COLO668 (cell line): ENCODE measurements around the gene OXCT1.
"Not testable (repeated sequence)": the region's sequence is repeated elsewhere in the genome, so short reads cannot be mapped to it uniquely, and the experiment has no call there.

ENCODE experiments used
- DNase-seq: peaks from one replicate; lab custom pipeline; 2025; ENCODE audit not compliant: unreplicated experiment; lab: John Stamatoyannopoulos, UW

The OXCT1 gene

GRCh38 chr5:41778410-41778809, 91.8 kb downstream of the OXCT1 start:
- no peak for DNase-seq

DNA sequence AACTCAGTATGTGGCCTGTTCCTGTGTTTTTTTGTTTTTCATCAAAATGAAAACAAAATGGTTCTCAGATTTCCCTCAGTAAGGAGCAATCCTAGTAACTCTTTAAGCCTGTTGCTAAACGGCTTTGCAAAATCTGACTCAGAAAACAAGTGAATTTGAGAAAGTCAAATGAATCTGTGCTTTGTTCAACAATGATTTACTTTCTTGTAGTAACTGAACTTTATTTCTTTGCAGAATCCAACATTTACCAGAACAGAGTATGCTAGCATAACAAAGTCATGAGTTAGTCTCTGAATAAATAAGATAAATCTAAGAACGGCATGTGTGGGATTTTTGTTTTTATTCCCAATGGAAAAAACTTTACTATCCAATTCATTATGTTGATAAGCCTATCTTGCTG, 93.8 kb downstream of the OXCT1 start:
- DNase-seq: no peak

- DNase-seq: no peak
Observed at GRCh38 chr5:41773799-41774198, 96.4 kb downstream of the OXCT1 start.

DNA sequence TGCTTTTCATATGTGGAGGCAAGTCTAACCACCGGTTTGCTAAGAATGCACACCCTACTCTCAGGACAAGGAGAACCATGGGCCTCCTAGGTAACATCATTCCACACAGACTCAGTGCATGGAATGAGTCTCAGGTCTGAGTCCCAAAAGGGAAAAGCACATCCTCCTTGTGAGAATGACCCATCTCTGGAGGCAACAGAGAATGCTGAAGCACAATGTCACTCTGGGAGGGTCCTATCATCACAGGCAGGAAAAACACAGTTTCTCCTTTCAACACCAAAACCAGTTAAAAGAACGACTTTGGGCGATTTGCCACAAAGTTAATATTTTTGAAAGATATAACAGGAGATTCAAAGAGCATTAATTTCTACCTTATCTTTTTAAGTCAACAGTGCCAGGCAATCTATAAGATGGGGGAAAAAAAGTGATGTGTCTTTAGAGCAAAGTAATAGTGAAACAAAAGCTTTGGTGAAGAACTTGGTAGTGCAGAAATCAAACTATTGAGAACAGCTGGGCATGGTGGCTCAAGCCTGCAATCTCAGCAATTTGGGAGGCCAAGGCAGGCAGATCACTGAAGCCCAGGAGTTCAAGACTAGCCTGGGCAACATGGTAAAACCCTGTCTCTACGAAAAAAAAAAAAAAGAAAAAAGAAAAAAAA, 97.3 kb downstream of the OXCT1 start:
- no peak for DNase-seq

DNA sequence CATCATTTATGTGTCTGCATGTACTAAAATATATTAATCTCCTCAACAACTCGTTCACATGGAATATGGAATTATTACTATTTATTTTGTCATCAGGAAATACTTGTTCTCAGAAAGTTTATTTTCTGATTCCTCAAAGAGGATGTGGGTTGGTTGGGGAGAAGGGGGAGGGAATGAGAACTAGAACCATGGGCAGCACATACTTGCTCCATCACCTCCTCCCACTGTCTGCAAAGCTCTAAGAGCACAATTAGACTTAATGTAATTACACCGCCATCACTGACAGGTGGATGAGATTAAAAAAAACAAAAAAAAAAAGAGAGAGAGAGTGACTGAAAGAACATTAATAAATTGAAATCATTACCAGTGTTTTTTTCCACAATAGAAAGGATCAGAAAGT, 98.2 kb downstream of the OXCT1 start:
- no peak for DNase-seq

DNA sequence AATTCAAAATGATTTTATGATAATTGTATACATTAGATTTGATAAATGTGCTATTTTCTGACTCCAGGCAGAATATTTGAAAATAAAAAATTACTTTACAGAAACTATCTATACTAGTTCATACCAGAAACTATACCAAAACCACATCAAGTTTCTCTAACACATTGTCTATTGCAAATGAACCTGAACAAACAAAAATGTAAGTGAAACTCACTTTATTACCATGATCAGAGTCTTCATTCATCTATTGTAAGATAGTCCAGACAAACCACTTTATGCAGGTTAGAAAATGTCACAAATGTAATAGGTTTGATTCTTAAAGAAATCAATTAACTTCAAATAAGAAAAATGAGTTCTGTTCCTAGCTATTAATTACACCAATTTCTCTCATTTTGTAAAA, 99.4 kb downstream of the OXCT1 start:
- DNase-seq: no peak

- DNase-seq: no peak
Observed at GRCh38 chr5:41768692-41769091, 101.5 kb downstream of the OXCT1 start.

DNA sequence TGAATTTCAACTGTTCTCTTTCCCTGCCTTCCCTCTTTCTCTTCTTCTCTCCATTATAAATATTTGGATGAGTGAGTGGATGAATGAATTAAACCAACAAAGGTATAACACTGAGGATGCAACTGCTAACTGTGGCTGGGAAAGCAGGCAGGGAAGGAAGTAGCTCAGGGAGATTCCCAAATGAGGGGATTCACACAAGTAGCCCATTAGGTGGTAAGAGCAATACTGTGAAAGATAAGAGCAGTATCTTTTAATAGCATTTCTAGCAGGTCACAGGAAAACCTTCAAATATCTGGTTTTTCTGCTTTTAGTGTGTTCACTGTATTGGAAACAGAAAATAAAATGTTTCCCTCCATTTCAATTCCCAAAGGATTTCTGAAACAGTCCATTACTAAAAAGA, 105.6 kb downstream of the OXCT1 start:
- DNase-seq: no peak

DNA sequence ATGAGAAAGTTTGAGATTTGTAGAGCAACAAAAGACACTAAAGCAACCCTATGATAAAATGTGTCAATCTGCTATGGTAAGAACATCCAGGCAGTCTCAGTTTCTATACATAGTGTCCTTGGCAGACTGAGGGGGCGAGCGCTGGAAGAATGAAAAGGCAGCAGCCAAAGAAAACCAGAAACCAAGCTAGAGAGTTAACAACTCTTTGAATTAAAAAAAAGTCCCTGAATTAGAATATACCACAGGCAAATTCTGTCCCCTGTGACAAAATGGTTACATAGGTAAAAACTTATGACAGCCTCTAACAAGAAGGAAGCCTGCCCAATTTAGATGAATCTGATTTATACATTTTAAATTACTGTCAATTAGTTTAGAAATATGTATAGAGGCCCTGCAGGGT, 106.7 kb downstream of the OXCT1 start:
- no peak for DNase-seq

GRCh38 chr5:41763081-41763480, 107.1 kb downstream of the OXCT1 start:
- DNase-seq: no peak

DNA sequence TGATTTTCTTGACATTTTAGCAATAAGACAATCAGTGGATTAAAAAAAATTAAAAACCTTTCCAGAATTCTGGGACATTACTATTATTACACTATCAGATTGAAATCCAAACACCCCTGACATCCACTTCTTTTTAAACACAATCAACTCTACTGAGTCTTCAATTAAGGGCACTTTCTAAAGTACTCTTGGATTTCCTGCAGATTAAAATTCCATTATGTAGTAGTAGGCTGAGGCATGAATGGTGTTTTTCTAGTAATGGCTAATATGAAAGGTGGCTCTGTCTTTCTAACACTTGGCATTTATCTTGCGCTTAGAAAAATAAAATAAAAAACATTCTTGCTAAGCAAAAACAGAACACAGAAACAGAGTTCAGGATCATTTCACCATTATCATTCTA, 107.8 kb downstream of the OXCT1 start:
- no peak for DNase-seq

GRCh38 chr5:41761663-41762062, 108.6 kb downstream of the OXCT1 start:
- DNase-seq: no peak

DNA sequence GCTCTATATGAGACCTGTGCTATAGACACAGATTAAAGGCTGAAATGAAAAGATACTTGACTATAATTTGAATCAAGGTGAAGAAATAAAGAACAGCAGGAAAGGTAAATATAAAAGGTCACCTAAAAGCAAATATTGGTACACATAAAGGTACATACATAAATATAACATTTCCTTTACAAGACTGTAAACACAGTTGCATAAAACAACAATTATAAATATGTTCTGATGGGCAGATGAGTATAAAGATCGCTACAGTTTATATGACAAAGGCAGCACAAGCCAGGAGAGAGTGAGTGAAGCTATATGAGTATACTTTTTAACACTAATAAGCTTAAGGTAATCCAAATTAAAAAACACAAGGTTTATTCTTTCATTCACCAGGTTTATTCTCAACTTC, 114.5 kb downstream of the OXCT1 start:
- DNase-seq: no peak

DNA sequence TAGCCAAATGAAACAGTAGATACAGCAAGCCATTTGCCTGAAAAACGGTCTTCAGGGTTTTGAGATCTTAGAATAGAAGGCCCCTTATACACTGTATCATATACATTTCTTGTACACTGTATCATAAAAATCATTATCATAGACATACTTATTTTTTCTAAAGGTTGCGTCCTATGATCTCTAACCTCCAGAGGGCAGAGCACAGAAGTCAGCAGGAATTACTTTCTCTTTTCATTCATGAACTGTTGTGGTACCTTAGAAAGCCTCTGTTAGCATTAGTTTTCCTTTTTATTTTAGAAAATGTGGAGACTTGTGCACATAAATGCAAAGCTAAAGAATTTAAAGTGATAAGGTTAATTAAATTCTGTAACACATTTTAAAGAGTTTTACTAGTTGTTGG, 115.4 kb downstream of the OXCT1 start:
- no peak for DNase-seq

GRCh38 chr5:41751867-41752266, 118.4 kb downstream of the OXCT1 start:
- DNase-seq: no peak

DNA sequence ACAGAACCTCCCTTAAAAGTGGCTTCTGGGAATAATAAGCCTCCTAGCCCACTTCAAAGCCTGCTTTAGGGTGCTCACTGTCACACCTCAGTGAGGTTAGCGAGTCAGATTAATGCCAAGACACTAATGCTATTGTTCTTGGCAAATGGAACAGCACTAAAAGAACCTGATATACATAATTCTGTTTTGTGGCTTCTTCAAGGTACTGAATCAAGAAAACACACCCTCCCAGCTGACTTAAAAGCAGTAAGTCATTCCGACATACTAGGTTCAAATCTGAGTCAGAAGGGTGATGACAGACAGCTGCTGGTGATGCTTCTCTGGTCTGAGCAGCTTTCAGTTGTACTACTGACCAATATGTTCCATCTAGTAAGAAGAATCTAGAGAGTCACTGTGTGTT, 121.6 kb downstream of the OXCT1 start:
- DNase-seq: no peak

DNA sequence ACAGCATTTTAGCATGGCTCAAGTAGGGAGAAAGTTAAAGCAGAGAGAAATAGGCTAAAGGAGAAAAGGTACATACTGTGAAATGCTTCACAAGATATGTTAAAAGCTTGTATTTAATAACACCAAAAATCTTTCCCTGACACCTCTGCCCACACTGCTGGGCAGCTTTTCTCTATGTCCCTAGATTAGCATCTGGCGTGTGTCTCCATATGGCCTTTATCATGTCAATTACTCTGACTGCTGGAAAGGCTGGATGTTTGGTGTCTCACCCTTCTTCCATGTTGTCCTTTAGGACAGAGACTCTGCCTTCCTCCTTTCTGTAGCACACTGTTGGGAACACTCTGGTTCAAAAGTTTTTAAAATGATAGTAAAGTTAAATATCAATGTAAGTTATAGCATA, 122.5 kb downstream of the OXCT1 start:
- DNase-seq: no peak

GRCh38 chr5:41747301-41747700, 122.9 kb downstream of the OXCT1 start:
- no peak for DNase-seq

GRCh38 chr5:41742608-41743007, 127.6 kb downstream of the OXCT1 start:
- DNase-seq: not testable (repeated sequence)

GRCh38 chr5:41738710-41739354, 131.4 kb downstream of the OXCT1 start:
- no peak for DNase-seq

DNA sequence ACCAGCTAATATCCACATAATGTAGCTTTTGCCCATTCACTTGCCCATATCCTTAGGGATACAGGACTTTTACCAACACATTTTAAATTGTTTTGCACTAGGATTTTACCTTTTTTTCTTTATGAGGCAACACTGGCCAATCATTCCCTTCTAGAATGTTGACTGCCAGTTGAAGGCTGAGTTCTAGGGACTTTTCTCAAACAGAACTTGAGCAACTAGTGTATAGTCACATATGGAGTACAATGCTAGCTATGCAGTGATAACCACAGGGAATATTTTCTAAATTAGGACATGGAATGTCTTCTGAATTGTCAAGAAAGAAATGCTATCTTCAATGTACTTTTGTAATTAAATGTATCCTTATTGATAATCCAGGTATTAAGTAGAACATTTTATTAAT, 133.6 kb downstream of the OXCT1 start:
- no peak for DNase-seq

- DNase-seq: no peak
Observed at GRCh38 chr5:41735213-41735612, 135.0 kb downstream of the OXCT1 start.

DNA sequence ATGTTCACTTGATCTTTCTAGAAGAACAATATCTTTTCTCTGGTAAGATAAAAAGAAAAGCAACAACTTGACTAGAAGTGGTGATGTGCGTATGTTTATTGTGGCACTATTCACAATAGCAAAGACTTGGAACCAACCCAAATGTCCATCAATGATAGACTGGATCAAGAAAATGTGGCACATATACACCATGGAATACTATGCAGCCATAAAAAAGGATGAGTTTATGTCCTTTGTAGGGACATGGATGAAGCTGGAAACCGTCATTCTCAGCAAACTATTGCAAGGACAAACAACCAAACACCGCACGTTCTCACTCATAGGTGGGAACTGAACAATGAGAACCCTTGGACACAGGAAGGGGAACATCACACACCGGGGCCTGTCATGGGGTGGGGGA, 140.8 kb downstream of the OXCT1 start:
- not testable (repeated sequence) for DNase-seq
